Measurements from ENCODE around the gene SASS6. TPM values are rescaled to one million over a fixed set of nuclear protein-coding genes. Genes with fewer than 3 reads are reported as not detected.

The SASS6 gene
- polyA plus RNA-seq, 1 of the 3 experiments (the other 2 are of a cell fraction): 0.48 TPM

GRCh38 chr1:100162881-100163280, 30.2 kb upstream of the SASS6 start:
- no peaks in the 10 kb centered on the region for H3K9me3 ChIP-seq
- H3K9me2 ChIP-seq: no peaks in the 10 kb centered on the region
- H3K36me3 ChIP-seq (replicated peaks in 1 of 2; ENCODE audit: control insufficient read depth in 1 of 2, insufficient read depth in 2 of 2, low read length in 1 of 2): no peaks in the 10 kb centered on the region
- POLR2A ChIA-PET: no interaction called here
- no peaks in the 10 kb centered on the region for H3K4me1 ChIP-seq (ENCODE audit: control insufficient read depth in 1 of 2, insufficient read depth in 2 of 2, low read depth in 1 of 2, low read length in 1 of 2)
- H2AFZ ChIP-seq (ENCODE audit: low read depth): no peak overlapping the region
- H3K4me2 ChIP-seq: no peak overlapping the region
- H3K27ac ChIP-seq (ENCODE audit: low read depth in 2 of 2, low read length in 1 of 2): no peak overlapping the region
- H3F3A ChIP-seq (replicated peaks; ENCODE audit: insufficient read depth): no peaks in the 10 kb centered on the region
- no peaks in the 10 kb centered on the region for H3K27me3 ChIP-seq (ENCODE audit: insufficient read depth)
- no peaks in the 10 kb centered on the region for H4K20me1 ChIP-seq (ENCODE audit: insufficient read depth)
- H3K79me2 ChIP-seq (ENCODE audit: insufficient read depth): no peaks in the 10 kb centered on the region
- CTCF ChIA-PET: interaction anchor here (1.0 kb wide), 2 partner anchors 11 to 296 kb away, joined by 4 read pairs; no protein-coding TSS in a partner anchor
- no peak for DNase-seq
- H3K4me3 ChIP-seq (ENCODE audit: low read depth in 2 of 2, low read length in 1 of 2): no peak overlapping the region
- TF ChIP-seq SMC3 (IDR thresholded peaks at IDR 0.05; ENCODE audit: low read depth, low read length): no peak
- no peak overlapping the region for H3K9ac ChIP-seq

- Histone ChIP-seq H2AFZ (ENCODE audit: low read depth) (no peak overlapping the region), H3K27ac (ENCODE audit: low read depth in 2 of 2, low read length in 1 of 2) (no peak overlapping the region), H3K4me3 (ENCODE audit: low read depth in 2 of 2, low read length in 1 of 2) (no peak overlapping the region), H4K20me1 (ENCODE audit: insufficient read depth) (no peaks in the 10 kb centered on the region), H3K9me3 (no peaks in the 10 kb centered on the region), H3K79me2 (ENCODE audit: insufficient read depth) (no peaks in the 10 kb centered on the region), H3K4me1 (ENCODE audit: control insufficient read depth in 1 of 2, insufficient read depth in 2 of 2, low read depth in 1 of 2, low read length in 1 of 2) (no peaks in the 10 kb centered on the region), H3K4me2 (no peak overlapping the region), H3K36me3 (replicated peaks in 1 of 2; ENCODE audit: control insufficient read depth in 1 of 2, insufficient read depth in 2 of 2, low read length in 1 of 2) (peaks cover 31 to 34% of the 10 kb centered on the region in 2 experiments), H3F3A (replicated peaks; ENCODE audit: insufficient read depth) (no peaks in the 10 kb centered on the region), H3K9me2 (no peaks in the 10 kb centered on the region), H3K9ac (no peak overlapping the region), H3K27me3 (ENCODE audit: insufficient read depth) (no peaks in the 10 kb centered on the region)
- TF ChIP-seq USF1 (IDR thresholded peaks at IDR 0.05; ENCODE audit: borderline replicate concordance, low read depth) (no peak), MXI1 (IDR thresholded peaks at IDR 0.05; ENCODE audit: low read depth, low read length) (no peak), USF2 (IDR thresholded peaks at IDR 0.05; ENCODE audit: borderline replicate concordance, low read depth, low read length) (no peak), NFIC (IDR thresholded peaks at IDR 0.05; ENCODE audit: borderline replicate concordance) (no peak), ELF1 (IDR thresholded peaks at IDR 0.05) (no peak), REST (IDR thresholded peaks at IDR 0.05; ENCODE audit: low read depth, low read length) (no peak)
- DNase-seq: no peak
- POLR2A ChIA-PET: no interaction called here
- CTCF ChIA-PET: interaction anchor here (0.8 kb wide), 1 partner anchor 11 kb away, joined by 4 read pairs; no protein-coding TSS in a partner anchor
- 96% methylated on average over 4 of the region's 4 CpGs for WGBS (ENCODE audit: low lambda C conversion rate)
These were observed 19.5 kb upstream of the SASS6 start for GRCh38 chr1:100152271-100152670.
